NCI-H2029 (cell line): ENCODE results near the gene FBXW11.
A peak's percentile ranks its signal among the peaks of the same experiment; 100 is the strongest.

Source experiments
- DNase-seq: peaks from one replicate; lab custom pipeline; 2025; lab: John Stamatoyannopoulos, UW

The FBXW11 gene

GRCh38 chr5:172006321-172007174, at the start of gene FBXW11:
TSS of gene FBXW11 (minus strand) at chr5:172006638. CDS start at chr5:172006502, 136 bp downstream.
- peak; percentile 95 for DNase-seq

- no peak for DNase-seq
Observed at GRCh38 chr5:172055996-172056395, 49.6 kb upstream of the FBXW11 start.

- DNase-seq = no peak
Observed at GRCh38 chr5:172055421-172055820, 49.0 kb upstream of the FBXW11 start.

- DNase-seq = no peak
Observed at GRCh38 chr5:172054611-172055153, 48.2 kb upstream of the FBXW11 start.

- no peak for DNase-seq
Observed at GRCh38 chr5:172052450-172053236, 46.2 kb upstream of the FBXW11 start.

- DNase-seq = no peak
Observed at GRCh38 chr5:172051643-172052339, 45.4 kb upstream of the FBXW11 start.

GRCh38 chr5:172050080-172050479, 43.6 kb upstream of the FBXW11 start:
- DNase-seq = no peak

GRCh38 chr5:172049226-172049796, 42.9 kb upstream of the FBXW11 start:
- DNase-seq = no peak

- no peak for DNase-seq
Observed at GRCh38 chr5:172048539-172049101, 42.2 kb upstream of the FBXW11 start.

- DNase-seq = no peak
Observed at GRCh38 chr5:172048170-172048422, 41.7 kb upstream of the FBXW11 start.

- no peak for DNase-seq
Observed at GRCh38 chr5:172046593-172046992, 40.2 kb upstream of the FBXW11 start.

GRCh38 chr5:172045315-172045632, 38.8 kb upstream of the FBXW11 start:
- no peak for DNase-seq

GRCh38 chr5:172044631-172045314, 38.3 kb upstream of the FBXW11 start:
- DNase-seq = no peak

GRCh38 chr5:172043865-172044264, 37.4 kb upstream of the FBXW11 start:
- DNase-seq = no peak

GRCh38 chr5:172042183-172042582, 35.7 kb upstream of the FBXW11 start:
- no peak for DNase-seq

GRCh38 chr5:172038167-172038566, 31.7 kb upstream of the FBXW11 start:
- no peak for DNase-seq

GRCh38 chr5:172035049-172035448, 28.6 kb upstream of the FBXW11 start:
- DNase-seq = no peak

GRCh38 chr5:172031894-172032461, 25.5 kb upstream of the FBXW11 start:
- no peak for DNase-seq

- no peak for DNase-seq
Observed at GRCh38 chr5:172029876-172030275, 23.4 kb upstream of the FBXW11 start.

- no peak for DNase-seq
Observed at GRCh38 chr5:172028167-172028566, 21.7 kb upstream of the FBXW11 start.
